Activated T-cell treated with anti-CD3 and anti-CD28 coated beads for 1 hour (primary cell): Measurements from ENCODE around the gene CACNA1C.

Experiments used
- DNase-seq: peaks from one replicate; pipeline ENCODE4 v3.0.0-alpha.2; 2020; ENCODE audit warnings: low read depth

Gene CACNA1C

DNA sequence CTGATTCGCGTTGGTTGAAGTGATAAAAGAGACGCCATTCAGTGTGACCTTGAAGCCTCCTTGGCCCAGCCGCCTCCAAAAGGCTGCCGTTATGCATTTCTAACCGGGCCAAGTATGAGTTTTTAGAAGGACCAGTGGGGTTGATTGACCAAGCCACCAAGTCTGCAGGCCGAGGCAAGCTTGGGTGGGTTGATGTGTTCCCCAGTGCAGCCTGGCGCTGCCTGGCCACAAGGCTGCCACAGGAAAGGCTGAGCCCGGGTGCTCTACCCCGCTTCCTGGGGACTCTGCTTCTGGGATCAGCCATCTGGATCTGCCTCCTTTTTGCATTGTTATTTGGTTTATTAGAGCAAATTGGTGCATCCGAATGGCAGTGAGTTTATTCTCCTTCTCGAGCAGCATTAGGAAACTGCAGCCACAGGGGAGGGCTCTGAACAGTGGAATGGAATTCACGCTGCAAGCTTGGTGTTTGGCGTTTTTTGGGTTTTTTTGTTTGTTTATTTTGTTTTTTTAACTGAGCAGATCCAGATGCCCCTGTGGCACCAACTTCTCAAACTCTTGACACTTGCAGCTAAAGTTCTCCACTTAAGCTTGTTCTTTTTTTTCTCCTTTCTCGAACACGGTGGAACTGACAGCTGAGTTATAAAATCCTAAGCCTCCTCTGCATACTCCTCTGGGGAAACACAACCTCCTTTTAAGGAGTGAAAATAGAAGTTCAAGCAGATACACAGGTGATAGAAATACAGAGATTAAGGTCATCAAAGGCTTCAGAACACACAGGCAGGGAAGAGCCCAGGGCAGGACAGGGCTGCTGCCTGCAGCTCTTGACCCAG is 596.6 kb downstream of the CACNA1C start:
- DNase-seq = no peak

DNA sequence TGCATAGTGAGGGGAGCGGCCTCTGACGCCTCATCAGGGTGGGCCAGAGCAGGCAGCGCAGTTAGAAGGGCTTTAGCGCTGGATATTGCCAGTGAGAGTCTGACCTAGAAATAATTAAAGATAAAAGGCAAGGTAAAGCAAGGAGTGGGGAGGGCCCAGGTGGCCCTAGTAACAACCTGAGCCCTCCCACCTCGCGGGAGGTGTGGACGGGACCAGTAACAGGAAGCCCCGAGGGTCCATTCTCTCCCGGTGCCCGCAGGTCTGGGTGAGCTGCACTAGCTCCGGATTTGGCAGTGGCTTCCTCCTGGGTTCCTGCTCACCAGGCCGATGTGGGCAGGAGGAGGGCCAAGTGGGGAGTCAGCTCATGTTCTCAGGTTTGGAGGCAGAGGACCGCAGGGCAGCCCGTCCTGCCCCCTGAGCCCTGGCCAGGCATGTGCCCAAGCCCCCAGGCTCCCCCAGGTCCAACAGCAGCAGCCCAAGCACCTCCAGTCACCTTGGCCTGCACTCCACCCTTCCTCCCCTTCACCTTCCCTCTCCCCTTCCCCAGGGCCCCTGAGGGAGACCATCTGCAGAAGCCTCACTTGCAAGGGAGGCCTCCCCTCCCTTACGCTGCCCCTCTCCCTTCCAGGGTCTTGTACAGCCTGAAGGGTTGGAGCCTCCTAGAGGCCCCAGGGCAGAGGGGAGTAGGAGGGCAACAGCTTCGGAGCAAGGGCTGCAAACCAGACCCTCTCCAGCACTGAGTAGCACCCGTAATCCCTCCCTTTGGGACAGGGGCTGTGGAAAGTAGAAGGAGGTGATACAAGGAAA is 597.7 kb downstream of the CACNA1C start:
- no peak for DNase-seq

DNA sequence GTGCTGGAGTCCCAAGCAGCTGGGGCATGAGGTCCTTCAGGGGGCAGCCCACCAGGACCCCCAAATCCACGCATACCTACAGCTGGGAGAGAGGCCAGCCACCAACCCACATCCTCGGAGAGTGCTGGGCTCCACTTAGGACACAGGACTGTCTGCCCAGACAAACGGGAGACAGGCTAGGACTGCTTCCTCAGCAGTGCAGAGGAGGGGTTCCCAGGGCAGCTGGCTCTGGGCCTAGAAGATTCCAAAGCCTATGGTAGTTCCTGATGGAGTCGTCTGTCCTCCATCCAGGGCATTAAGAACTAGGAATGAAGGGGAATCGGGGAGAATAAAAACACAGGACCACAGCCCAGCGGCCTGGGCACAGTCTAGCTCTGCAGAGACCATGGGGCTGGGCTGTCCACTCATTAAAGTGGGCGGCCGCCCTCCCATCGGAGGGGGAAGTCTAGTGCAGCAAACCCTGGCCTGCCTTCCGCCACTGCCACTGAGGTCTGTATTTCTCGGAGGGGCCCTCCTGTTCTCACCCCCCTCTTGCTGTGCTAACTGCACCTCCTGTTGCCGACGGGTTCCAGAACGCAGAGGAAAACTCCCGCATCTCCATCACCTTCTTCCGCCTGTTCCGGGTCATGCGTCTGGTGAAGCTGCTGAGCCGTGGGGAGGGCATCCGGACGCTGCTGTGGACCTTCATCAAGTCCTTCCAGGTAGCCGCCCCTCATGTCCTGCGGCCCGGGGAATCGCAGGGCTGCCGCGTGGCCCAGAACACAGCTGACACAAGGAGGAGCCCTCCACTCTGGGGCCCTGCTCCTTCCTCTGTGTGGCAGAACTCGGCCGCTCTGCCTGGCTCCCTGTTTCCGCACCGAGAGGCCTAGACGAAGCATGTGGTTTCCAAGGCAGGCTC is 598.5 kb downstream of the CACNA1C start:
- DNase-seq = no peak

- DNase-seq = no peak
Measured at GRCh38 chr12:2652011-2652400, 599.2 kb downstream of the CACNA1C start.

DNA sequence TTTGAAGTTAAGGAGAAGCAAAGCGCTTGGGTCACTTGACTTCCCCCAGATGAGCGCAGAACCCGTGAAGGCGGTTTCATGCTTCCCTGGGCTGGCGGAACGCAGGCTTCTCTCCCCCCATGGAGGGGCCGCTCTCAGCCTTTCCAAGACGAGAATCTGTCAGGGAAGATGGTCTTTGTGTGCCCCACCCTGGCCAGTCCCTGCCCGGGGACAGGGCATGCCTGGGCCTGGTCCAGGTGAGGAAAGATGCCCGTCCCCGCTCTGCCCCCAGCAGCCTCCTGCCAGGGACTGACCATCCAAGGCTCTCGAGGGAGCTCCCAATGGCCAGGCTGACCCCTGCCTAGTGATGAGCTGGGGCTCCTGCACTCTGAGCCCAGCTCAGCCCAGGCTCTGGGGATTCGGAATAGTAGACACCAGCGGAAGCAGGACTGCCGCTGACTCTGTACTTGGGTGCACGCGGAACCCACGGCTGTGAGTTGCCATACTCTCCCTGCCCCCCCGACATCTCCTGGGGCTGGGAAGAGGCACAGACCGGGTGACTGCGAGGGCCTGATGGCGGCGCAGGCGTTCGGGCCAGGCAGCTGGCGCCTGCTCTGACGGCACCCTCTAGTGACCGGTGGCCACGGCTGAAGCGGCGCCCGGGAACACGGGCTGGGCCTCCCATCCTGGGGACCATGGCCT is 599.8 kb downstream of the CACNA1C start:
- no peak for DNase-seq

- no peak for DNase-seq
Measured at GRCh38 chr12:2653461-2653965, 600.7 kb downstream of the CACNA1C start.

DNA sequence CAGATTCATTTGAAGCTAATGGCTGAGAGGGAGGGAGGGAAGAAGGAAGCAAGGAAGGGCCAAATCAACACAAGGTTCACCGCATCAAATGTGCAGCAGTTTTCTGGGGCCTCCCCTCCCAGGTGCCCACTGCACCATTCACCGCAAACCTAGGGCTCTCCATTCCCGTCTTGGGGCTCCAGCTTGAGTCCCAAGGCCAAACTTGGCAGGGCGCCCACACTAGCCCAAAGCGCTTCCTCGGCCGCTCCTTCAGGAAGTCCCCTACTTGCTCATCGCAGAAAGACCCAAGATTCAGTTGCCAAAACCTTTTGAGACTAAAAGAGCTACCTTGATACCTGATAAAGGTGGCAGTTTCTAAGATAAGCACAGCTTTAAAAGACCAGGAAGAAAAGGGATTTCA is 601.5 kb downstream of the CACNA1C start:
- DNase-seq = no peak

- DNase-seq = no peak
Measured at GRCh38 chr12:2654741-2655140, 602.0 kb downstream of the CACNA1C start.

GRCh38 chr12:2662524-2662923 is 609.7 kb downstream of the CACNA1C start:
- no peak for DNase-seq

- no peak for DNase-seq
Measured at GRCh38 chr12:2664721-2665577, 612.2 kb downstream of the CACNA1C start.

- no peak for DNase-seq
Measured at GRCh38 chr12:2666411-2666810, 613.6 kb downstream of the CACNA1C start.

- no peak for DNase-seq
Measured at GRCh38 chr12:2666846-2667245, 614.1 kb downstream of the CACNA1C start.

- DNase-seq = no peak
Measured at GRCh38 chr12:2667716-2668440, 615.1 kb downstream of the CACNA1C start.

DNA sequence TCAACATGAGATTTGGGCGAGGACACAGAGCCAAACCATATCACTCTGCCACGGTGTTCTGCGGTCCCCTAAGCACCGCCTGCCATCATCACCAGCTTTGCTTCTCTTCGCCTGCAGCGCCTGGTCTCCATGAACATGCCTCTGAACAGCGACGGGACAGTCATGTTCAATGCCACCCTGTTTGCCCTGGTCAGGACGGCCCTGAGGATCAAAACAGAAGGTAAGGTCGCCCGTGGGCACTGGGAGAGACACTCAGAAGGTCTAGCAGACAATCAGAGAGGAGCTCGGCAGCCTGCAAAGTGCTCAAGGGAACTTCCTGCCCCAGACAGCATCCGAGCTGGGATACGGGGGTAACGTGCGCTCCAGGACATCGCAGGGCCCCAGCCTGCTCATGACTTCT is 616.0 kb downstream of the CACNA1C start:
- DNase-seq = no peak

DNA sequence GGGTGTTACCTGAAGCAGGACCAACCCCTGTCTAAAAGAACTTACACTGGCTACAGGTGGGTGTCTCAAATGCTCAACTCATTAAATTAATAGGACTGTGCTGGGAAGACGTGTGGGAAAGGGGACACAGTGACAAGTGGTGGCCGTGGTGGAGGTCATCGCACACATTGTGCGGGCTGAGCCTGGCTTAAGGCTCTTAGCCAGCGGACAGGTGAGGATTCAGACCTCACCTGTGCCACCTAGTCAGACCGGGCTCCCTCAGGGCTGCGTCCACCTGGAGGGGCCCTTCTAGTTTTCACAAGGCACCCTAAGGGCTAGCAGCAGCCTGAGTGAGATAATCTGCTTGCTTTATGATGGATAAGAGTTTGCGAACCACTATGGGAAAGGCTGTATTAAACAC is 616.8 kb downstream of the CACNA1C start:
- no peak for DNase-seq

- no peak for DNase-seq
Measured at GRCh38 chr12:2672863-2673262, 620.1 kb downstream of the CACNA1C start.

DNA sequence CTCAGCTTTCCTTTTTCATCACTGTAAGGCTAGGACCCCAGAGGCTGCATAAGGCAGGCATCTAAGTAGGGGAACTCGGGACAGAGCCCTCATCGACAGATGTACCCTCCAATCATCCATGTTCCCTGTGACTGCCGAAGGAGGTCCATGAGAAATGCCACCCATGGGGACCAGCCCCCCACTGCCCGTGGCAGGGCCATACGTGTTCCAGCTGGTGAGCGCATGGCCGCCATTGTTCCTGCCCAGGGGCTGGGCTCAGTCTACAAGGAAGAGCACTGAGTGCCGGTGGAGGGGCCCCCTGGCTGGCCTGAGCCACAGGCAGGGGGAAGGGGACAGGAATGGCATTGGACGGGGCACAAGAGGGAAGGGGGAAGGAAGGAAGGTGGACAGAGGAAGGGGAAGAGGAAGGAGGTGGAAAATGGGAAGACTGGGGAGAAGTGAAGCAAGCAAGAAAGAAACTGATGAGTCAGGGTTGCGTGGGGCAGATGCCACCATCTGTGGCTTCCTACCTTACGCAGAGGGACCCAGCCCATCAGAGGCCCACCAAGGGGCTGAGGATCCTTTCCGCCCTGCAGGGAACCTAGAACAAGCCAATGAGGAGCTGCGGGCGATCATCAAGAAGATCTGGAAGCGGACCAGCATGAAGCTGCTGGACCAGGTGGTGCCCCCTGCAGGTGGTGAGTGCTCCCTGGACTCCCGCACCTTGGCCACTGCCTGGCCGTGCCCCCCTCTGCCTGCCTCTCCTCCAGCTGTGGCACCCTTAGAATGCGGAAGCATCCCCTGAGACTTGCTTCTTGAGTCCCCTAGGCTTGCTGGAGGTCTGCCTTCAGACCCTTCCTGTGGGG is 621.4 kb downstream of the CACNA1C start:
- DNase-seq = no peak

DNA sequence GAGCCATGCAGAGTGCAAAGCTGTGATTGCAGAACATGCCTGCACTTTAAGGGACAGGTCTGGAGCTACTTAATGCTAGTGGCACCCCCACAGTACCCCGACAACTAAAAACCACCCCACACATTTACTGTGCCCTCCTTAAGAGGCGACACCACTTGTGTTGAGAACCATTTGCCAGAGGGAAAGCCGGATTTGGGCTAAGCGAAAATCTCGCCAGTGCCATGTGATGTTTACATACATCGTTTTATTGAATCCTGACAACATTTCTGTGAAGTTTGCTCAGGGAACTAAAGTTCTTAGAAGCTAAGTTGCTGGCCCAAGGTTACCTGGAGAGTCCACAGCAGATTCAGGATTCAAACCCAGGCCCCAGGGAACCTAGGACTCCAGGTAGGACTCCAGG is 623.0 kb downstream of the CACNA1C start:
- no peak for DNase-seq
